HepG2 (cell line): ENCODE results near the gene EIF3B. TPM values are rescaled to one million over a fixed set of nuclear protein-coding genes. Genes with fewer than 3 reads are reported as not detected.

Experiments
- ATF4 ChIP-seq, 2 experiments: fragments of 450-650 bp in 1 of 2; sonication (generic) in 1 of 2; formaldehyde crosslinking; IDR thresholded peaks; 2 replicates each; pipeline versions ENCODE4 v1.5.0 to v1.8.0; 2020 to 2022; ENCODE audit warnings: mild to moderate bottlenecking in 1 of 2, missing genetic modification reagents in 1 of 2
- ELK4 ChIP-seq: sonication (generic); formaldehyde crosslinking; IDR thresholded peaks from 2 replicates; pipeline ENCODE4 v1.9.0; 2021; ENCODE audit warnings: missing genetic modification reagents, borderline replicate concordance
- ETV5 ChIP-seq: IDR thresholded peaks from 2 replicates; pipeline ENCODE4 v1.6.1; 2018; ENCODE audit warnings: missing biosample characterization, missing genetic modification reagents, inconsistent platforms, borderline replicate concordance
- HES4 ChIP-seq: sonication (generic); formaldehyde crosslinking; IDR thresholded peaks from 2 replicates; pipeline ENCODE4 v1.9.0; 2021; ENCODE audit warnings: mild to moderate bottlenecking, missing genetic modification reagents, borderline replicate concordance
- JDP2 ChIP-seq: sonication (generic); formaldehyde crosslinking; IDR thresholded peaks from 2 replicates; pipeline ENCODE4 v1.8.1; 2022; ENCODE audit warnings: missing genetic modification reagents, borderline replicate concordance
- MED8 ChIP-seq: sonication (generic); formaldehyde crosslinking; IDR thresholded peaks from 2 replicates; pipeline ENCODE4 v1.8.1; 2023; ENCODE audit warnings: mild to moderate bottlenecking, missing genetic modification reagents; ENCODE audit not compliant: insufficient replicate concordance
- NCOA2 ChIP-seq: sonication (generic); formaldehyde crosslinking; IDR thresholded peaks from 2 replicates; pipeline ENCODE4 v1.8.0; 2022; ENCODE audit warnings: inconsistent platforms
- NR2F6 ChIP-seq, 2 experiments: IDR thresholded peaks; 2 replicates each; pipeline ENCODE4 v1.6.1; 2016; ENCODE audit warnings: antibody characterized with exemption in 1 of 2, mild to moderate bottlenecking in 1 of 2
- PAX8 ChIP-seq: sonication (generic); formaldehyde crosslinking; IDR thresholded peaks from 2 replicates; pipeline ENCODE4 v1.8.0; 2022; ENCODE audit warnings: mild to moderate bottlenecking, missing genetic modification reagents, borderline replicate concordance
- PLSCR1 ChIP-seq: sonication (generic); formaldehyde crosslinking; IDR thresholded peaks from 2 replicates; pipeline ENCODE4 v1.5.0; 2020; ENCODE audit warnings: missing genetic modification reagents, mild to moderate bottlenecking, borderline replicate concordance
- RELA ChIP-seq: sonication (generic); formaldehyde crosslinking; IDR thresholded peaks from 2 replicates; pipeline ENCODE4 v1.4.0; 2020; ENCODE audit warnings: missing genetic modification reagents
- SKI ChIP-seq: fragments of 450-650 bp; IDR thresholded peaks from one replicate; pipeline ENCODE4 v1.6.1; 2018; ENCODE audit warnings: mild to moderate bottlenecking; ENCODE audit not compliant: partially characterized antibody
- SRF ChIP-seq: IDR thresholded peaks from 2 replicates; pipeline ENCODE4 v1.6.1; 2011; ENCODE audit warnings: mild to moderate bottlenecking, low read depth, low read length, moderate library complexity
- TIGD3 ChIP-seq: sonication (generic); formaldehyde crosslinking; IDR thresholded peaks from 2 replicates; pipeline ENCODE4 v1.5.1; 2020; ENCODE audit warnings: mild to moderate bottlenecking, missing genetic modification reagents, borderline replicate concordance
- TRIM24 ChIP-seq: sonication (generic); formaldehyde crosslinking; IDR thresholded peaks from 2 replicates; pipeline ENCODE4 v1.8.0; 2022; ENCODE audit warnings: mild to moderate bottlenecking, missing genetic modification reagents
- YEATS4 ChIP-seq: sonication (generic); formaldehyde crosslinking; IDR thresholded peaks from 2 replicates; pipeline ENCODE4 v1.4.0; 2020; ENCODE audit warnings: missing genetic modification reagents, borderline replicate concordance
- ZBTB3 ChIP-seq: sonication (generic); formaldehyde crosslinking; IDR thresholded peaks from 2 replicates; pipeline ENCODE4 v1.4.0; 2020; ENCODE audit warnings: low read depth, mild to moderate bottlenecking, moderate library complexity, missing genetic modification reagents, borderline replicate concordance
- ZBTB7A ChIP-seq: sonication (generic); formaldehyde crosslinking; IDR thresholded peaks from 2 replicates; pipeline ENCODE4 v1.8.0; 2022; ENCODE audit warnings: mild to moderate bottlenecking, missing genetic modification reagents
- ZFAT ChIP-seq: sonication (generic); formaldehyde crosslinking; conservative IDR thresholded peaks from 2 replicates; pipeline ENCODE4 v1.8.1; 2023; ENCODE audit warnings: missing genetic modification reagents, inconsistent platforms
- ZFP1 ChIP-seq: IDR thresholded peaks from 2 replicates; pipeline ENCODE4 v1.6.1; 2016
- ZFP36L1 ChIP-seq: sonication (generic); formaldehyde crosslinking; IDR thresholded peaks from 2 replicates; pipeline ENCODE4 v1.8.0; 2022; ENCODE audit warnings: mild to moderate bottlenecking, missing genetic modification reagents, moderate library complexity
- ZMAT5 ChIP-seq: sonication (generic); formaldehyde crosslinking; IDR thresholded peaks from 2 replicates; pipeline ENCODE4 v1.5.0; 2020; ENCODE audit warnings: mild to moderate bottlenecking, low read depth, missing genetic modification reagents, borderline replicate concordance
- ZNF234 ChIP-seq: sonication (generic); formaldehyde crosslinking; conservative IDR thresholded peaks from 2 replicates; pipeline ENCODE4 v1.5.1; 2020; ENCODE audit warnings: mild to moderate bottlenecking, missing genetic modification reagents
- ZNF382 ChIP-seq: sonication (generic); formaldehyde crosslinking; IDR thresholded peaks from 2 replicates; pipeline ENCODE4 v1.5.0; 2020; ENCODE audit warnings: missing genetic modification reagents, mild to moderate bottlenecking, borderline replicate concordance
- ZNF652 ChIP-seq: IDR thresholded peaks from 2 replicates; pipeline ENCODE4 v1.6.1; 2016; ENCODE audit warnings: low read depth, borderline replicate concordance
- polyA plus RNA-seq, 8 experiments: library from polyadenylated mRNA; depleted of rRNA in 3 of 8; stranded (reverse) in 7 of 8; unstranded in 1 of 8; fragments of >200 nt; fragmentation: Illumina TruSeq in 4 of 8; extraction: Trizol in 4 of 8; gene quantifications; 2 replicates each; pipeline versions ENCODE4 v1.2.1 to v1.2.3, GENCODE V29; 2011 to 2016; ENCODE audit warnings: low read depth in 4 of 8, missing spikeins in 1 of 8, mixed read lengths in 1 of 8; ENCODE audit not compliant: insufficient read depth in 1 of 8
- total RNA-seq, 5 experiments: library from RNA; depleted of rRNA; stranded (reverse); fragments of >200 nt; fragmentation: Illumina TruSeq; extraction: Trizol; gene quantifications; 2 replicates each; pipeline ENCODE4 v1.2.3, GENCODE V29; 2016; ENCODE audit warnings: low read depth in 1 of 5

The EIF3B gene
- total and polyA plus RNA-seq, 2 of the 13 experiments (the other 11 are each of a cell fraction or from before 2014, with no cell fraction given) = 92.2 to 241 TPM

GRCh38 chr7:2411815-2412586 is 57.4 kb downstream of the EIF3B start (continued):
- TF ChIP-seq TIGD3 (no peak), ZBTB3 (no peak), PLSCR1 (no peak), MED8 (CRISPR knock-in tag) (no peak), RELA (CRISPR knock-in tag) (no peak), ZFP1 (no peak), ZBTB7A (CRISPR knock-in tag) (no peak), PAX8 (CRISPR knock-in tag) (no peak), ZMAT5 (CRISPR knock-in tag) (no peak), SKI (no peak), ZNF382 (CRISPR knock-in tag) (no peak), HES4 (CRISPR knock-in tag) (no peak), YEATS4 (0 out of 2 replicates have a peak, but pooled peaks have one; percentile 42), NR2F6 (IDR thresholded peaks at IDR 0.05) (no peak; the same call in 1 of the 2 replicates), NR2F6 (CRISPR knock-in tag; IDR thresholded peaks at IDR 0.05) (peak; percentile 5; the same call in 1 of the 2 replicates), TRIM24 (no peak), ZFP36L1 (CRISPR knock-in tag) (no peak), ZNF234 (CRISPR knock-in tag) (no peak), NCOA2 (CRISPR knock-in tag) (peak; percentile 43; the same call in 1 of the 2 replicates), SRF (peak; percentile 85), ATF4 (CRISPR knock-in tag; IDR thresholded peaks at IDR 0.05) (0 out of 4 replicates have a peak, but pooled peaks of 1 of the 2 experiments have one; percentile 40), ZFAT (CRISPR knock-in tag) (no peak), ELK4 (no peak), ZNF652 (CRISPR knock-in tag) (peak; percentile 32; the same call in 1 of the 2 replicates), ETV5 (CRISPR knock-in tag) (no peak; the same call in 1 of the 2 replicates), JDP2 (CRISPR knock-in tag) (no peak)
